Right lung (tissue), 5 donors: ENCODE data around the gene HTRA3. TPM values are rescaled to one million over a fixed set of nuclear protein-coding genes. Genes with fewer than 3 reads are reported as not detected.

Experiments used
- DNase-seq, 2 donors: peaks; one replicate each; pipeline ENCODE4 v3.0.0-alpha.2; 2013
- polyA plus RNA-seq, 5 donors: library from polyadenylated mRNA; unstranded; fragments of 120-200 nt; gene quantifications; one replicate each; pipeline versions ENCODE4 v1.2.1 to v1.2.3, GENCODE V29; 2013; ENCODE audit warnings: inconsistent platforms in 1 of 5, low replicate concordance in 1 of 5; ENCODE audit not compliant: insufficient read length in 5 of 5, insufficient read depth in 1 of 5

HTRA3 gene
- polyA plus RNA-seq, 5 donors, result 8.6 to 17.7 (median 11.0) TPM

GRCh38 chr4:8355864-8356565, 86.5 kb downstream of the HTRA3 start:
- no peak for DNase-seq

Other genes with a start within 250 kb of the HTRA3 start
- gene ABLIM2, start 110.9 kb upstream of the HTRA3 start, polyA plus RNA-seq, result 1 to 10 TPM; 5.9 to 7.1 (median 6.1) TPM
- gene SH3TC1, start 70.5 kb upstream of the HTRA3 start, polyA plus RNA-seq, result 10 to 100 TPM; 20.3 to 28.6 (median 25.3) TPM
- gene ACOX3, start 171.0 kb downstream of the HTRA3 start, polyA plus RNA-seq, result 10 to 100 TPM; 15.3 to 22.2 (median 20.8) TPM
- gene TRMT44, start 171.0 kb downstream of the HTRA3 start, polyA plus RNA-seq, result 10 to 100 TPM; 17.0 to 19.1 (median 18.3) TPM